ENCODE measurements around the gene DOK6.

Gene DOK6

DNA sequence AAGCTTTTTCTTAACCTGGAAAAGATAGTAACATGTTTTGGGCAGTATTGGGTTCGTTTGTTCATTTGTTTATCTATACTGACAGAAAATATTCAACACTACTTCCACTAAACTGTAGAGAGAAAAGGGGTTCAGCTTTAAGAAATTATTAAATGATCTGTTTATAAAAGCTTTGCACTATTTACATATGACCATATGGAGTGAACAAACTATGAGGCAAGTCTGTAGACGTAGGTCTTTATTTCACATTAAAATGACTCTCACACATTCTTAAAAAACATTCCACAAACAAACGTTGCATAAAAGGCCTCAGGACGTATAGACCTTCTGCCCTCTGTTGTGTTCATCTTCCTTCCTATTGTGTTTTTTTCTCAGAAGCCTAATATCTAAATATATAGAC is 452.4 kb downstream of the DOK6 start:
- TF ChIP-seq FOXP2 (optimal IDR thresholded peaks at IDR 0.05; ENCODE audit: borderline replicate concordance, extremely low read depth, extremely low read length, insufficient read depth) = no peak
- no peak for TF ChIP-seq TAF1 (IDR thresholded peaks at IDR 0.05; ENCODE audit: borderline replicate concordance, insufficient read depth, low read length)
- no peak for TF ChIP-seq POLR2AphosphoS5 (IDR thresholded peaks at IDR 0.05; ENCODE audit: low read depth, low read length)
- TF ChIP-seq SIN3A (IDR thresholded peaks at IDR 0.05; ENCODE audit: borderline replicate concordance, insufficient read depth, low read length) = no peak

DNA sequence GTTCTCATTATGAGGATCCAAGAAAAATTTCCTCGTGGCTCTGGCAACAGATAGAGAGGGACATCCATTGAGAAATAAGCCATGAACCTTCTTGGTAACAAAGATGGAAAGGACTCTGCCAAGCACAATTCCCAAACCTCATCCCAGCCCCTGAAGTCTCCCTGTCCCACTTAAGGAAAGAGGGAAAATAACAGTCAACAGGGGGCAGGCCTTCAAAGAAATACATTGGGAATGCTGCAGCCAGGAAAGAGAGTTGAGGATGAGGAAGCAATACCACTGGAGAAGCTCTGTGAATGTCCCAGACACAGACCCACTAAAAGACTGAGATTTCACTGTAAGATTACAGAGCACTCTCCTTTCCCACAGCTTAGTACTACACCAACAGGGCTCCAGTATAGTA is 453.8 kb downstream of the DOK6 start:
- no peak for TF ChIP-seq POLR2AphosphoS5 (IDR thresholded peaks at IDR 0.05; ENCODE audit: low read depth, low read length)
- TF ChIP-seq, protein P1, sequence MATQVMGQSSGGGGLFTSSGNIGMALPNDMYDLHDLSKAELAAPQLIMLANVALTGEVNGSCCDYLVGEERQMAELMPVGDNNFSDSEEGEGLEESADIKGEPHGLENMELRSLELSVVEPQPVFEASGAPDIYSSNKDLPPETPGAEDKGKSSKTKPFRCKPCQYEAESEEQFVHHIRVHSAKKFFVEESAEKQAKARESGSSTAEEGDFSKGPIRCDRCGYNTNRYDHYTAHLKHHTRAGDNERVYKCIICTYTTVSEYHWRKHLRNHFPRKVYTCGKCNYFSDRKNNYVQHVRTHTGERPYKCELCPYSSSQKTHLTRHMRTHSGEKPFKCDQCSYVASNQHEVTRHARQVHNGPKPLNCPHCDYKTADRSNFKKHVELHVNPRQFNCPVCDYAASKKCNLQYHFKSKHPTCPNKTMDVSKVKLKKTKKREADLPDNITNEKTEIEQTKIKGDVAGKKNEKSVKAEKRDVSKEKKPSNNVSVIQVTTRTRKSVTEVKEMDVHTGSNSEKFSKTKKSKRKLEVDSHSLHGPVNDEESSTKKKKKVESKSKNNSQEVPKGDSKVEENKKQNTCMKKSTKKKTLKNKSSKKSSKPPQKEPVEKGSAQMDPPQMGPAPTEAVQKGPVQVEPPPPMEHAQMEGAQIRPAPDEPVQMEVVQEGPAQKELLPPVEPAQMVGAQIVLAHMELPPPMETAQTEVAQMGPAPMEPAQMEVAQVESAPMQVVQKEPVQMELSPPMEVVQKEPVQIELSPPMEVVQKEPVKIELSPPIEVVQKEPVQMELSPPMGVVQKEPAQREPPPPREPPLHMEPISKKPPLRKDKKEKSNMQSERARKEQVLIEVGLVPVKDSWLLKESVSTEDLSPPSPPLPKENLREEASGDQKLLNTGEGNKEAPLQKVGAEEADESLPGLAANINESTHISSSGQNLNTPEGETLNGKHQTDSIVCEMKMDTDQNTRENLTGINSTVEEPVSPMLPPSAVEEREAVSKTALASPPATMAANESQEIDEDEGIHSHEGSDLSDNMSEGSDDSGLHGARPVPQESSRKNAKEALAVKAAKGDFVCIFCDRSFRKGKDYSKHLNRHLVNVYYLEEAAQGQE (IDR thresholded peaks at IDR 0.05; ENCODE audit: insufficient read depth in 1 of 2, low read depth in 2 of 2, low read length in 2 of 2) = no peak
- no peak for TF ChIP-seq FOXP2 (optimal IDR thresholded peaks at IDR 0.05; ENCODE audit: borderline replicate concordance, extremely low read depth, extremely low read length, insufficient read depth)
- no peak for TF ChIP-seq TAF1 (IDR thresholded peaks at IDR 0.05; ENCODE audit: borderline replicate concordance, insufficient read depth, low read length)
- TF ChIP-seq SIN3A (IDR thresholded peaks at IDR 0.05; ENCODE audit: borderline replicate concordance, insufficient read depth, low read length) = no peak

DNA sequence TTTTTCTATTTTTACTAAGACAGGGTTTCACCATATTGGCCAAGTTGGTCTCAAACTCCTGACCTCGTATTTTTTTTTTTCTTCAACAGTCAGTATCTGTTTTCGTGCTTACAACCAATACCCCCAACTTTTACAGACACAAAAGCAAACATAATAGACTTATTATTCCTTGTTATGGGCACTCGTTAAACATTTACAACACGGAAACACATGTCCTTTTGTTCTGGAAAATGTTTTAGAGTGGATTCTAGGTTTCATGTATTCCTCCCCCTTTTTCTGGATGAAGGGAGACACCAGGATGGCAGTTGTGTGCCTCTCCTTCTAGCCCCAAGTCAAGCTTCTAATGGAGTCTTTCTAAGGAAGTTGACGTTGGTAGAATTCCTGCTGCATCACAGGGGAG is 458.2 kb downstream of the DOK6 start:
- no peak for TF ChIP-seq FOXP2 (optimal IDR thresholded peaks at IDR 0.05; ENCODE audit: borderline replicate concordance, extremely low read depth, extremely low read length, insufficient read depth)
- TF ChIP-seq SIN3A (IDR thresholded peaks at IDR 0.05; ENCODE audit: borderline replicate concordance, insufficient read depth, low read length) = no peak
- TF ChIP-seq, protein P1 (IDR thresholded peaks at IDR 0.05; ENCODE audit: insufficient read depth in 1 of 2, low read depth in 2 of 2, low read length in 2 of 2) = no peak
- no peak for TF ChIP-seq TAF1 (IDR thresholded peaks at IDR 0.05; ENCODE audit: borderline replicate concordance, insufficient read depth, low read length)
- TF ChIP-seq POLR2AphosphoS5 (IDR thresholded peaks at IDR 0.05; ENCODE audit: low read depth, low read length) = no peak

DNA sequence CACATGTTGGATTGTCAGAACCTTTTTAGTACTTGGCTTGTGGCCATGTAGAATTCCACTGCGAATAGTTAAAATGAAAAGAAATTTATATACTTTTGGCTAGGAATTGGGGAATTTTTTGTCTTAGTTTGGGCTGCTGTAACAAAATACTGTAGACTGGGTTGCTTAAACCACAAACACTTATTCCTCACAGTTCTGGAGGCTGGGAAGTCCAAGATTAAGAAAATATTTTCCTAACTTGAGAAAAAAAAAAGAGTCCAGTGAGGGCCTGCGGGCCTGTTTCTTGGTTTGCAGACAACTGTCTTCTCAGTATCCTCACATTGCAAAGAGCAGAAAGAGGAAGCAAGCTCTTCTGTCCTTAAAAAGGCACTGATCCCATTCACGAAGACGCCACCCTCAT is 465.1 kb downstream of the DOK6 start:
- TF ChIP-seq TAF1 (IDR thresholded peaks at IDR 0.05; ENCODE audit: borderline replicate concordance, insufficient read depth, low read length) = no peak
- no peak for TF ChIP-seq FOXP2 (optimal IDR thresholded peaks at IDR 0.05; ENCODE audit: borderline replicate concordance, extremely low read depth, extremely low read length, insufficient read depth)
- no peak for TF ChIP-seq SIN3A (IDR thresholded peaks at IDR 0.05; ENCODE audit: borderline replicate concordance, insufficient read depth, low read length)
- TF ChIP-seq, protein P1 (IDR thresholded peaks at IDR 0.05; ENCODE audit: insufficient read depth in 1 of 2, low read depth in 2 of 2, low read length in 2 of 2) = no peak
- no peak for TF ChIP-seq POLR2AphosphoS5 (IDR thresholded peaks at IDR 0.05; ENCODE audit: low read depth, low read length)

DNA sequence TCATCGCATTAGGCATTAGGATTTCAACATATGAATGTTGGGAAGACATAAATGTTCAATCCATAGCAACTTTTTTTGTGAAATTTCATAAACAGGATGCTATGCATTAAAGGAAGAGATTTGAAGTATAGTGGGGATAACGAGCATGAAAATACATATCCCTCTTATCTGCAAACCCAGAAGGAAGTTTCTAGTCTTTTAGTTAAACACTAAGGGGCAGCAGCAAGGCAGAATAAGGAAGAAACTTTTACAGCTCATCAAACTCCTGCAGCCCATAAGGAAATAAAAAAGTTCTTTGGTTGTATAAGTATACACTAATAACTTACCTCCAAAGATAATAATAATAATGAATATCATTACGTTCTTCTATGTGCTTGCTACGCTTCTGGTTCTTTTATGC is 465.5 kb downstream of the DOK6 start:
- TF ChIP-seq, protein P1 (IDR thresholded peaks at IDR 0.05; ENCODE audit: insufficient read depth in 1 of 2, low read depth in 2 of 2, low read length in 2 of 2) = no peak
- TF ChIP-seq SIN3A (IDR thresholded peaks at IDR 0.05; ENCODE audit: borderline replicate concordance, insufficient read depth, low read length) = no peak

Data from PFSK-1 (cell line).